Parathyroid adenoma (tissue), 2 donors: Measurements from ENCODE around the gene MEN1.

Source experiments
- H2AFZ ChIP-seq: fragments of 300-600 bp; sonication (generic); one replicate; pipeline ENCODE4 v1.7.0; 2017; ENCODE audit warnings: antibody characterized with exemption, mild to moderate bottlenecking
- H3K27ac ChIP-seq: fragments of 300-600 bp; sonication (generic); one replicate; pipeline ENCODE4 v1.7.0; 2017
- H3K27me3 ChIP-seq: fragments of 300-600 bp; sonication (generic); one replicate; pipeline ENCODE4 v1.7.0; 2017; ENCODE audit warnings: low read length; ENCODE audit not compliant: control insufficient read depth, insufficient read depth
- H3K36me3 ChIP-seq: fragments of 300-600 bp; sonication (generic); one replicate; pipeline ENCODE4 v1.7.0; 2017; ENCODE audit warnings: low read length; ENCODE audit not compliant: control insufficient read depth, insufficient read depth
- H3K4me1 ChIP-seq: fragments of 300-600 bp; sonication (generic); one replicate; pipeline ENCODE4 v1.7.0; 2017; ENCODE audit warnings: control low read depth
- H3K4me2 ChIP-seq: fragments of 300-600 bp; sonication (generic); one replicate; pipeline ENCODE4 v1.7.0; 2017; ENCODE audit warnings: low read length
- H3K4me3 ChIP-seq: fragments of 300-600 bp; sonication (generic); one replicate; pipeline ENCODE4 v1.7.0; 2017; ENCODE audit warnings: low read depth, low read length
- H3K79me2 ChIP-seq: fragments of 300-600 bp; sonication (generic); one replicate; pipeline ENCODE4 v1.7.0; 2017; ENCODE audit warnings: control low read depth
- H3K9ac ChIP-seq: fragments of 300-600 bp; sonication (generic); one replicate; pipeline ENCODE4 v1.7.0; 2017; ENCODE audit warnings: mild to moderate bottlenecking
- H3K9me3 ChIP-seq: fragments of 300-600 bp; sonication (generic); one replicate; pipeline ENCODE4 v1.7.0; 2017; ENCODE audit warnings: low read length; ENCODE audit not compliant: control insufficient read depth
- TF ChIP-seq, protein P1 (sequence below): fragments of 300-600 bp; sonication (generic); IDR thresholded peaks from one replicate; pipeline ENCODE4 v1.7.0; 2017; ENCODE audit warnings: antibody characterized with exemption, mild to moderate bottlenecking
- donor health status: primary hyperparathyroidism.

Gene MEN1

DNA sequence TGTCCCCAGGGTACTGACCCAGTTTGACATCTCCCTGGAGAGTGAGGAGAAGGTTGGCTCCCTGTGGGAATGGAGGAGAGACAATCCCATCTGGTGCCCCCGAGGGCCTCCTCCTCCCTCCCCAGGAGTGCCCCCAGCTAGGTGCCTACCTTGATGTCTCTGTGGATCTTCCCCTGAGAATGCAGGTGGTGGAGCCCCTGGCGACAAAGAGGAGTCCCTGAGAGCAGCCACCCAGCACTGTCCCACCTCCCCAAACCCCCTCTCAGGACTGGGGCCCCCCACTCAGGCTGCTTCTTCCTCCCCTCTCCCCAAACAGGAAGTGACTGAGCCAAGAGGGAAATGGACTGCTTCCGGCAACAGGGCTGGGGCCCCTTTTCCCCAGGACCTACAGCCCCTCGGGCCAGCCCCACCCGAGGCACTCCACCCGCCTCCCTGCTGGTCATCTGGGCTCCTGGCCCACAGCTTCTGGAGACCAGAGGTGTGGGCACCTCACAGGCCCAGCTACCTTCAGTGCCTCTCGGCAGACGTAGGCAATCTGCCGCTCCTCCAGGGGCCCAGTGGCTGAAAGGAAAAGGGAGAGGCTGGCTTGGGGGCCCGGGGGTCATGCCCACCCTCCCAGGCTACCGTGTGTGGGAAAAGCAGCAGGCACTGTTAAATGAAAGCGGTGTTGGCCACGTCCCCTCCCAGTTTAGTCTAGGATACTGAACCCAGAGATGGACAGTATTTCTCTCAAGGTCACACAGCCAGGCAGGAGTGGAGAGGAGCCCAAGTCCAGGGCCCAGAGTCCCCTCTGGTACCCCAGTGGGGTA is 8.6 kb downstream of the MEN1 start:
- Histone ChIP-seq H3K4me1 (peaks cover 5% of the 10 kb centered on the region), H3K27me3 (no peaks in the 10 kb centered on the region), H3K9ac (no peak overlapping the region), H3K79me2 (no peaks in the 10 kb centered on the region), H2AFZ (no peak overlapping the region), H3K4me2 (no peak overlapping the region), H3K9me3 (no peaks in the 10 kb centered on the region), H3K36me3 (no peaks in the 10 kb centered on the region), H3K27ac (no peak overlapping the region), H3K4me3 (peak overlapping the region; percentile 42)
- TF ChIP-seq, protein P1, sequence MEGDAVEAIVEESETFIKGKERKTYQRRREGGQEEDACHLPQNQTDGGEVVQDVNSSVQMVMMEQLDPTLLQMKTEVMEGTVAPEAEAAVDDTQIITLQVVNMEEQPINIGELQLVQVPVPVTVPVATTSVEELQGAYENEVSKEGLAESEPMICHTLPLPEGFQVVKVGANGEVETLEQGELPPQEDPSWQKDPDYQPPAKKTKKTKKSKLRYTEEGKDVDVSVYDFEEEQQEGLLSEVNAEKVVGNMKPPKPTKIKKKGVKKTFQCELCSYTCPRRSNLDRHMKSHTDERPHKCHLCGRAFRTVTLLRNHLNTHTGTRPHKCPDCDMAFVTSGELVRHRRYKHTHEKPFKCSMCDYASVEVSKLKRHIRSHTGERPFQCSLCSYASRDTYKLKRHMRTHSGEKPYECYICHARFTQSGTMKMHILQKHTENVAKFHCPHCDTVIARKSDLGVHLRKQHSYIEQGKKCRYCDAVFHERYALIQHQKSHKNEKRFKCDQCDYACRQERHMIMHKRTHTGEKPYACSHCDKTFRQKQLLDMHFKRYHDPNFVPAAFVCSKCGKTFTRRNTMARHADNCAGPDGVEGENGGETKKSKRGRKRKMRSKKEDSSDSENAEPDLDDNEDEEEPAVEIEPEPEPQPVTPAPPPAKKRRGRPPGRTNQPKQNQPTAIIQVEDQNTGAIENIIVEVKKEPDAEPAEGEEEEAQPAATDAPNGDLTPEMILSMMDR, result no peak

DNA sequence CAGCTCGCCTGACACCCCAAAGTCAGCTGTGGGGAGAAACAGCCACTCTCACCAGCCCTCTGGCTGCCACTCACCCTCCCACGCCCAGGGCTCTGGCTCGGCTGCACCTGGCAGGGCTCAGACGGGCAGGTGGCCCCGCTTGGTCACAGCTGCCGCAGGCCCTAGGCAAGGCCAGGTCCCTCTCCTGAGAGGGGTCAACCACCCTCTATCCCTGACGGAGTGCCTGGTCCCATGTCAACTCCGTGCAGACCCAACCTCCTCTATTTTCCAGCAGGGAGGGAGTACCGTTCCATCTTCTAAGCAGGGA is 9.2 kb downstream of the MEN1 start:
- TF ChIP-seq, protein P1, result no peak
- H3K4me2 ChIP-seq, result no peak overlapping the region
- no peaks in the 10 kb centered on the region for H3K79me2 ChIP-seq
- no peaks in the 10 kb centered on the region for H3K9me3 ChIP-seq
- no peaks in the 10 kb centered on the region for H3K36me3 ChIP-seq
- no peak overlapping the region for H3K4me3 ChIP-seq
- no peak overlapping the region for H3K9ac ChIP-seq
- H3K27me3 ChIP-seq, result no peaks in the 10 kb centered on the region
- H3K4me1 ChIP-seq, result peaks cover 5% of the 10 kb centered on the region
- H3K27ac ChIP-seq, result no peak overlapping the region
- no peak overlapping the region for H2AFZ ChIP-seq

DNA sequence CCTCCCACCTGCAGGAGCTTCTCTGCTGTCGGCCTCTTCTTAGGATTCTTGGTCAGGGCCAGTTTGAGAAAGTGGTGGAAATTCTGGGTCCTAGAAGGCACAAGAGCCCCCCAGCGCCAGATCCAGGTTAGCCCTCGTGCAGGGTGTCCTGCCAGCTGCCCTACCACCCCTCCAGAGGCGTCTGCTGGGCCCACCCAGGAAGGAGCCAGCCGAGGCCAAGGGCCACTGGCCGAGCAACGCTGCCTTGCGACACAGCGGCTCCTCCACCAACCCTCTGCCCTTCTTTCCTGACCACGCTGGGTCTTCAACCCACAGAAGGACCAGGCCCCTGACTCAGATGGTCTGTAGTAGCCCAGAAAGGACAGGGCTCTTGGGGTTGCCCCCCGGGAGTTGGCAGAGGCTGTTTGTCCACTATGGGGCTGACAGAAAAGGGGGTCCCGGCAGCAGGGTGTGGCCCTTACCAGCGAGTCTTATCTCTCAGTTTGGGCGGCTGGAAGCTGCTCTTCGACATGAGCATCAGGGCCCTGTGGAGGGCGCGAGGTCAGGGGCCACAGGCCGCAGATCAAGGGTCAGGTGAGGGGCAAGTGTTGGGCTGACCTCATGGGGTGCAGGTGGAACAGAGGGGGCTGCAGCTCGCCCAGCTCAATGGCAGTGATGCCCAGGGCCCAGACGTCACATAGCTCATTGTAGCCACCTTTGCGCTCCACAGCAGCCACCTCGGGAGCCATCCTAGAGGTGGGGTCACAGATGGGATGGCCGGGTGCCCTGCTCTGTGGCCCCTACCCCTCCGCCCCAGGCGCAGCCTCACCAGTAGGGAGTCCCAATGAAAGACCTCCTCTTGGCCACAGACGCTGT is 9.8 kb downstream of the MEN1 start:
- H3K27me3 ChIP-seq, result no peaks in the 10 kb centered on the region
- H3K27ac ChIP-seq, result no peak overlapping the region
- no peaks in the 10 kb centered on the region for H3K36me3 ChIP-seq
- H3K9ac ChIP-seq, result no peak overlapping the region
- TF ChIP-seq, protein P1, result no peak
- H3K4me1 ChIP-seq, result peaks cover 5% of the 10 kb centered on the region
- no peak overlapping the region for H3K4me2 ChIP-seq
- H3K79me2 ChIP-seq, result no peaks in the 10 kb centered on the region
- H2AFZ ChIP-seq, result no peak overlapping the region
- H3K9me3 ChIP-seq, result no peaks in the 10 kb centered on the region
- H3K4me3 ChIP-seq, result no peak overlapping the region

DNA sequence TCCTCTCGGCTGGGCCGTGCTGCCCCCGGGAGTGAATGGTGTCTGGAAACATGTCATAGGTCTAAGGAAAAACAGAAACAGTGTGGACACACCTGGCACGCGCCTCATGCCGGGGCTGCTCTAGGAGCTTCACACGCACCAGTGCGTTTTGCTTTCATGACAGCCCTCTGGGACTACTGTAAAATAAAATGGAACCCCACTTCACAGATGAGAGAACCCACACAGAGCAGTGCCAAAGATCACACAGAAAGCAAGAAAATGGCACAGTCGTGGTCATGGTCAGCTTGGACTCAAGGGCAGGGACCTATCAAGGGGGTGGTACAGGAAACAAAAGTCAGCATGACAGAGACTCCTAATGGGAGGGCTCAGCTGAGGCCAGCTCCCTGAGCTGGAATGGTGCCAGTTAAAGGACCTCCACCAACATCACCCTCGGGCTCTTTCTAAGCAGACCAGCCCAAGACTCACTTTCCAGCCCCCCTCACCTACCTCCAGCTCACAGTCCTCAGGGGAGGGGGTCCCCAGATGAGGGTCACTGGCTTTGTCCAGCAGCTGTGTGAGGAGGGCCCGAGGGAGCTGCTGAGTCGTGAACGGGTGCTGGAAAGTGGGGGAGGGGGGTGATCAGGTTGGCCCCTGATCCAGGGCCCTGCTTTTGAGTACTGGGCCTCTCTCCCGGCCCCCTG is 10.6 kb downstream of the MEN1 start:
- TF ChIP-seq, protein P1, result no peak
- Histone ChIP-seq H3K4me3 (no peak overlapping the region), H2AFZ (no peak overlapping the region), H3K36me3 (no peaks in the 10 kb centered on the region), H3K27me3 (no peaks in the 10 kb centered on the region), H3K79me2 (no peaks in the 10 kb centered on the region), H3K27ac (no peak overlapping the region), H3K9me3 (no peaks in the 10 kb centered on the region), H3K4me1 (peaks cover 5% of the 10 kb centered on the region), H3K9ac (no peak overlapping the region), H3K4me2 (no peak overlapping the region)
